PC-3 (cell line): Measurements from ENCODE around the gene PPP2R5E. TPM values are rescaled to one million over a fixed set of nuclear protein-coding genes. Genes with fewer than 3 reads are reported as not detected.

Source experiments
- ATAC-seq: fragments of 200-7000 bp; cut with Tn5 transposase; 2 replicates; pipeline ENCODE4 v1.9.1; 2020; ENCODE audit warnings: mild to moderate bottlenecking, moderate library complexity
- BruUV-seq: library from RNA; stranded (reverse); fragments of 400-500 nt; replicated peaks from 2 replicates; lab custom pipeline; 2021; lab: Mats Ljungman, UMichigan
- CTCF ChIA-PET: fragments of 300-600 bp; sonication (Branson Sonifier 250); formaldehyde crosslinking; loops from one replicate; lab custom pipeline; 2022; ENCODE audit warnings: antibody characterized with exemption; lab: Charles Lee
- POLR2A ChIA-PET: fragments of 300-600 bp; sonication (Branson Sonifier 250); formaldehyde crosslinking; loops from one replicate; lab custom pipeline; 2022; ENCODE audit warnings: antibody characterized with exemption; ENCODE audit not compliant: unreplicated experiment; lab: Charles Lee
- DNase-seq: peaks from one replicate; pipeline ENCODE4 v3.0.0-alpha.2; 2015
- H2AFZ ChIP-seq: fragments of 300-600 bp; sonication (generic); 2 replicates; pipeline ENCODE4 v1.6.0; 2016; ENCODE audit warnings: antibody characterized with exemption, low read length
- H3F3A ChIP-seq: fragments of 300-600 bp; sonication (generic); one replicate; pipeline ENCODE4 v1.6.0; 2017; ENCODE audit warnings: antibody characterized with exemption, low read length, control low read depth, mild to moderate bottlenecking; ENCODE audit not compliant: unreplicated experiment
- H3K27ac ChIP-seq: fragments of 300-600 bp; sonication (generic); 2 replicates; pipeline ENCODE4 v1.5.1; 2016; ENCODE audit warnings: mild to moderate bottlenecking, low read length
- H3K27me3 ChIP-seq: fragments of 300-600 bp; sonication (generic); 2 replicates; pipeline ENCODE4 v1.6.1; 2016; ENCODE audit warnings: low read length, mixed read lengths
- H3K36me3 ChIP-seq: fragments of 300-600 bp; sonication (generic); 2 replicates; pipeline ENCODE4 v1.6.1; 2016; ENCODE audit warnings: low read depth, mixed run types, low read length, mixed read lengths
- H3K4me1 ChIP-seq: fragments of 300-600 bp; sonication (generic); 2 replicates; pipeline ENCODE4 v1.5.1; 2016; ENCODE audit warnings: low read length; ENCODE audit not compliant: insufficient read depth
- H3K4me2 ChIP-seq: fragments of 300-600 bp; sonication (generic); 2 replicates; pipeline ENCODE4 v1.6.0; 2016; ENCODE audit warnings: low read length
- H3K4me3 ChIP-seq: fragments of 300-600 bp; sonication (generic); 2 replicates; pipeline ENCODE4 v1.5.1; 2016; ENCODE audit warnings: mild to moderate bottlenecking, low read length, mixed read lengths
- H3K79me2 ChIP-seq: fragments of 300-600 bp; sonication (generic); 2 replicates; pipeline ENCODE4 v1.6.1; 2017; ENCODE audit warnings: low read length, mixed read lengths
- H3K9ac ChIP-seq: fragments of 300-600 bp; sonication (generic); 2 replicates; pipeline ENCODE4 v1.6.0; 2016; ENCODE audit warnings: mild to moderate bottlenecking, low read length
- H3K9me2 ChIP-seq: fragments of 300-600 bp; sonication (generic); replicated peaks from 2 replicates; pipeline ENCODE4 v1.6.1; 2016; ENCODE audit warnings: mixed run types, low read length, mixed read lengths
- H3K9me3 ChIP-seq: fragments of 300-600 bp; sonication (generic); 2 replicates; pipeline ENCODE4 v1.6.1; 2016; ENCODE audit warnings: low read length, mixed read lengths
- H4K20me1 ChIP-seq: fragments of 300-600 bp; sonication (generic); 2 replicates; pipeline ENCODE4 v1.6.1; 2016; ENCODE audit warnings: low read length, mixed read lengths
- EZH2 ChIP-seq: fragments of 300-600 bp; sonication (generic); IDR thresholded peaks from one replicate; pipeline ENCODE4 v1.6.1; 2017; ENCODE audit warnings: antibody characterized with exemption, mild to moderate bottlenecking, low read length; ENCODE audit not compliant: unreplicated experiment
- EZH2phosphoT487 ChIP-seq: fragments of 300-600 bp; sonication (generic); IDR thresholded peaks from 2 replicates; pipeline ENCODE4 v1.6.1; 2018; ENCODE audit warnings: mild to moderate bottlenecking, antibody characterized with exemption, low read length, borderline replicate concordance
- intact Hi-C: fragments of 100-400 bp; cut with micrococcal nuclease; formaldehyde crosslinking; loops from 2 replicates; pipeline ENCODE4 v1.9.0; 2023
- total RNA-seq: library from RNA; depleted of rRNA; stranded (reverse); fragments of >200 nt; gene quantifications from 2 replicates; pipeline ENCODE4 v1.2.3, GENCODE V29; 2014
- TF ChIP-seq, protein P1 (sequence below): fragments of 300-600 bp; sonication (generic); conservative IDR thresholded peaks from 2 replicates; pipeline ENCODE4 v1.5.1; 2017; ENCODE audit warnings: antibody characterized with exemption, low read depth, mild to moderate bottlenecking, low read length

PPP2R5E gene
- total RNA-seq, 1 experiment from 2014 or later = 17.2 TPM

- TF ChIP-seq, protein P1, sequence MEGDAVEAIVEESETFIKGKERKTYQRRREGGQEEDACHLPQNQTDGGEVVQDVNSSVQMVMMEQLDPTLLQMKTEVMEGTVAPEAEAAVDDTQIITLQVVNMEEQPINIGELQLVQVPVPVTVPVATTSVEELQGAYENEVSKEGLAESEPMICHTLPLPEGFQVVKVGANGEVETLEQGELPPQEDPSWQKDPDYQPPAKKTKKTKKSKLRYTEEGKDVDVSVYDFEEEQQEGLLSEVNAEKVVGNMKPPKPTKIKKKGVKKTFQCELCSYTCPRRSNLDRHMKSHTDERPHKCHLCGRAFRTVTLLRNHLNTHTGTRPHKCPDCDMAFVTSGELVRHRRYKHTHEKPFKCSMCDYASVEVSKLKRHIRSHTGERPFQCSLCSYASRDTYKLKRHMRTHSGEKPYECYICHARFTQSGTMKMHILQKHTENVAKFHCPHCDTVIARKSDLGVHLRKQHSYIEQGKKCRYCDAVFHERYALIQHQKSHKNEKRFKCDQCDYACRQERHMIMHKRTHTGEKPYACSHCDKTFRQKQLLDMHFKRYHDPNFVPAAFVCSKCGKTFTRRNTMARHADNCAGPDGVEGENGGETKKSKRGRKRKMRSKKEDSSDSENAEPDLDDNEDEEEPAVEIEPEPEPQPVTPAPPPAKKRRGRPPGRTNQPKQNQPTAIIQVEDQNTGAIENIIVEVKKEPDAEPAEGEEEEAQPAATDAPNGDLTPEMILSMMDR = no peak
- TF ChIP-seq EZH2 (no peak), EZH2phosphoT487 (no peak)
- Histone ChIP-seq H3K4me1 (peaks cover 20% of the 10 kb centered on the region), H3K27me3 (no peaks in the 10 kb centered on the region), H3K9me3 (no peaks in the 10 kb centered on the region), H3K9ac (no peak overlapping the region), H3K36me3 (no peaks in the 10 kb centered on the region), H2AFZ (no peak overlapping the region), H3K79me2 (no peaks in the 10 kb centered on the region), H3K9me2 (no peaks in the 10 kb centered on the region), H3K4me2 (0 out of 2 replicates have a peak overlapping the region, but pooled peaks have one; percentile 12), H3K4me3 (no peak overlapping the region), H3K27ac (peak overlapping the region; percentile 9), H4K20me1 (no peaks in the 10 kb centered on the region), H3F3A (no peaks in the 10 kb centered on the region)
- CTCF ChIA-PET = no interaction called here
- no TSS peak for BruUV-seq
- ATAC-seq = peak; percentile 51
- intact Hi-C loops = no loop called here
- peak; percentile 48 for DNase-seq
- POLR2A ChIA-PET = interaction anchor here (0.6 kb wide), 1 partner anchor 12 kb away, joined by 6 read pairs; no protein-coding TSS in a partner anchor
These were observed 21.1 kb upstream of the PPP2R5E start for GRCh38 chr14:63564318-63564717.

DNA sequence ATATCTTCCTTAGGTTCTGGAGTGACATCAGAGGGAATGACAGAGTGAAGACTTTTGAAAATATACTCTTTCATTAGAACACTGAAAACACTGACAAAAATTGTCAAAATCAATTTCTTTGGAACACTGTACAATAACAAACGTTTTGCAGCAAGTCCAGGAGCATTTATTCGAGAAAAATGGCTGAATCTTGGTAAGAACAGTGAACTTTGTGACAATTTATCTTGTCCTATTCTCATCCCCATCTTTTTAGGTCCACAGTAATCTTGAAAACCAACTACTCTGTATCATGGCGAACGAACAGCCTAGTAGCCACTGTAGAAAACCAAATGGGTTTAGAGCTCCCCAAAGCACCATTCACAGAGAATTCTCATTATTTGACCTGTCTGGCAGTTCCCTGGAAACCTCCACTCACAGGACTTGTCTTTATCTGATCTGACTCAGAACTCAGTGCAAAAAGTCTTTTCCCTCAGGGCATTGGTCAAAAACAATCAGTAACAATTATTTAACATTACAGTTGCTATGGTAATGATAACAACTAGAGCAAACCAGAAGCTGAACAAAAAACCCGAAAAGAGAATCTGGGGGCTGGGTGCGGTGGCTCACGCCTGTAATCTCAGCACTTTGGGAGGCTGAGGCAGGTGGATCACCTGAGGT lies 20.3 kb upstream of the PPP2R5E start:
- Histone ChIP-seq H4K20me1 (no peaks in the 10 kb centered on the region), H3K27ac (peak overlapping the region; percentile 12), H3K9me2 (no peaks in the 10 kb centered on the region), H3K4me1 (peaks cover 20% of the 10 kb centered on the region), H3K4me3 (no peak overlapping the region), H2AFZ (no peak overlapping the region), H3K27me3 (no peaks in the 10 kb centered on the region), H3F3A (no peaks in the 10 kb centered on the region), H3K4me2 (peak overlapping the region; percentile 17; the same call in 1 of the 2 replicates), H3K79me2 (no peaks in the 10 kb centered on the region), H3K9me3 (no peaks in the 10 kb centered on the region), H3K9ac (no peak overlapping the region), H3K36me3 (no peaks in the 10 kb centered on the region)
- peak; percentile 88 for DNase-seq
- CTCF ChIA-PET = no interaction called here
- no TSS peak for BruUV-seq
- ATAC-seq = peak; percentile 83
- POLR2A ChIA-PET = no interaction called here
- TF ChIP-seq EZH2phosphoT487 (no peak), EZH2 (no peak)
- TF ChIP-seq, protein P1 = no peak
- intact Hi-C loops = no loop called here

GRCh38 chr14:63562405-63562804 lies 19.2 kb upstream of the PPP2R5E start:
- Histone ChIP-seq H3K27ac (no peak overlapping the region), H3K27me3 (no peaks in the 10 kb centered on the region), H4K20me1 (no peaks in the 10 kb centered on the region), H3K4me3 (no peak overlapping the region), H3K9me3 (no peaks in the 10 kb centered on the region), H3K79me2 (no peaks in the 10 kb centered on the region), H3K9me2 (no peaks in the 10 kb centered on the region), H3K4me2 (no peak overlapping the region), H3F3A (no peaks in the 10 kb centered on the region), H3K36me3 (no peaks in the 10 kb centered on the region), H3K4me1 (peaks cover 20% of the 10 kb centered on the region), H2AFZ (no peak overlapping the region), H3K9ac (no peak overlapping the region)
- TF ChIP-seq EZH2phosphoT487 (no peak), EZH2 (no peak)
- TF ChIP-seq, protein P1 = no peak
- intact Hi-C loops = no loop called here
- CTCF ChIA-PET = no interaction called here
- peak; percentile 64 for DNase-seq
- no peak for ATAC-seq
- POLR2A ChIA-PET = interaction anchor here (0.5 kb wide), 1 partner anchor 80 kb away, joined by 3 read pairs; no protein-coding TSS in a partner anchor
- no TSS peak for BruUV-seq
